Measurements from ENCODE around the gene FETUB.
"Not testable (repeated sequence)": the region's sequence is repeated elsewhere in the genome, so short reads cannot be mapped to it uniquely, and the experiment has no call there.

The FETUB gene

DNA sequence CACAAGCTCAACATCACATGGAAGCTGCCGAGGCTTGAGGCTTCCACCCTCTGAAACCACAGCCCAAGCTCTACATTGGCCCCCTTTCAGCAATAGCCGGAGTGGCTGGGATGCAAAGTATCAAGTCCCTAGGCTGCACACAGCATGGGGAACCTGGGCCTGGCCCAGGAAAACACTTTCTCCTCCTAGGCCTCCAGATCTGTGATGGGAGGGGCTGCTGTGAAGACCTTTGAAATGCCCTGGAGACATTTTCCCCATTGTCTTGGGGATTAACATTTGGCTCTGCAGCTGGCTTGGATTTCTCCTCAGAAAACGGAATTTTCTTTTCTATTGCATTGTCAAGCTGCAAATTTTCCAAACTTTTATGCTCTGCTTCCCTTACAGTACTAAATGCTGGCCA is 43.8 kb downstream of the FETUB start:
- no peak for DNase-seq

DNA sequence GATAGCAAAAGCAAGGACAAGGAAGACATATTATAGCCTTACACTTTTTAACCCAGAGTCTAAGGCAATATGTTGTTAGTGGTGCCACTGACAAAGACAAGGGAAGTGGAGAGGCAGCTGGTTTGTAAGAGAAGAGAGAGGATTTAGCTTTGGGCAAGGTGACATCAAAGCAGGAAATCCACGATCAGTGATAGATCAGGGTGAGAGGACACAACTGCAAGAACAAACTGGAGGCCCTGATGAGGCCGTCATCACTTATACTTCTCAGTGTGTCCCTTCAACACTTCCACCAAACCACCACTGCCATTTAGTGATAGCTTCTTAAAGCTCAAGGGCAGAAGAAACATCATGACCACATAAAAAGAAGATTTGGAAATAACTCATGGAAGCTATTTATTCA is 46.3 kb downstream of the FETUB start:
- not testable (repeated sequence) for DNase-seq

DNA sequence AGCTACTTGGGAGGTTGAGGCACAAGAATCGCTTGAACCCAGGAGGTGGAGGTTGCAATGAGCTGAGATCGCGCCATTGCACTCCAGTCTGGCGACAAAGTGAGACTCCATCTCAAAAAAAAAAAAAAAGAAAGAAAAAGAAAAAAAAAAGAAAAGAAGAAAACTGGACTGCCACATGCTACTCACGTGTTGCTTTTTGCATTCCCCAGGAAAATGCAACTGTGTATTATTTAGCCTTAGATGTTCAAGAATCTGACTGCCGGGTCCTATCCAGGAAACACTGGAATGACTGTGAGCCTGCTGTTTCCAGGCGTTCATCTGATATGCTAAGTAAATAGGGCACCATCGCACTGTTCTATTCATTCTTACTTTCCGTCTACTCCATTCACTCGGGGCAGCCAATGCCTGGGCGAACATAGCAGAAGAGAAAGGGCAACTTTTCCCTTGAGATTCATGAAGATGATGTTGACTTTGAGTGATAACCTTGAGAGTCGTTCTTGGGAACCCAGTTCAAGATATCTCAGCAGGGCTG is 47.0 kb downstream of the FETUB start:
- DNase-seq: no peak

DNA sequence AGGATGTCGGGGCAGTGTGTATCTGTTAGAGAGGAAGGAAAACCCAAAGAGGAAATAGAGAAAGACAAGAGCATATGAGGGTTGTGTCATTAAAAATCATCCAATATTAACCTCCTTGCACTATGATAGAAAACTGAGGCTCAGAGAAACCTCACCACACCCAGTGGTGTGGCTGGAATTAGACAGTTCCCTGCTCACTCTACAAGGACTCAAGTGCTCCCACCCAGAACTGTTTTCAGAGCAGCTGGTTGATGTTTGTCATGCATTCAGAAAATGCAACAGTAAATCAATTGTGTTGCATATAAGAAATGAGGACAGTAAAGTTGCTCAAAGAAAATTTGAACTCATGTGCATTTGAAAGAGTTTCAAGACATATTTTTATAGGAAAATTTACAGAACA is 50.1 kb downstream of the FETUB start:
- not testable (repeated sequence) for DNase-seq

DNA sequence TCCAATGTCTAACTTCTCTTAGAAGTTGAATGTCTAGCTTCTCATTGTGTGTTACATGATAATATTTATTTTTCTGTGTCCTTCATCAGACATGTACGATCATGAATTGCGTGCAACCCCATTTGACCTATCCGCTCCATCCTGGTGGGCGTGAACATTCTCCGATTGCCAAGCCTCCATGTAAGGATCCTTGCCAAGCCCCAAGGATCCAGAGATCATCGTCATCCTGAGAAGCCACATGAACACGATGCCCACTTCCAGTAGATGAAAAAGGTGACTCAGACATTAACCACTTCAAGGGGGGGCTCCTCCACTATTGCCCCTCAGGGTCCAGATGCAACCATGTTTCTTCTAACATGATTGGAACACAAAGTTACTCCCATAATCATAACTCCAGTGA is 51.5 kb downstream of the FETUB start:
- DNase-seq: no peak

DNA sequence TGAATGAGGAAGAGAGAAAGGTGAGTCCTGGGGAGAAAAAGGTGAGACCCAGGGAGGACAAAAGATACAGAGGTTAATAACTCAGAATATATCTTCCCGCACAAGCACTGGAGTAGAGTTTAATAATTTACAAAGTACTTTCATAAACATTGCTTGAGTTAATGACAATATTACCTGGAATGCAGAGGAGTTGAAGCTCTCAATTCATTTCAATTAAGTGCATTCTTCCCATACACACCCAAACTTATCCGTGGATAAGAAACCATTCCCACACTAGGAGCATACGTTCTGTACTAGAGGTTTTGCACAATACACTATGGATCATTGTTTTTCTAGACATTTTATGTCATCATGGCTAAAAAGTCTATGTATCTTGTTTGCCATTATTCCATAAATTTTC is 53.6 kb downstream of the FETUB start:
- no peak for DNase-seq

DNA sequence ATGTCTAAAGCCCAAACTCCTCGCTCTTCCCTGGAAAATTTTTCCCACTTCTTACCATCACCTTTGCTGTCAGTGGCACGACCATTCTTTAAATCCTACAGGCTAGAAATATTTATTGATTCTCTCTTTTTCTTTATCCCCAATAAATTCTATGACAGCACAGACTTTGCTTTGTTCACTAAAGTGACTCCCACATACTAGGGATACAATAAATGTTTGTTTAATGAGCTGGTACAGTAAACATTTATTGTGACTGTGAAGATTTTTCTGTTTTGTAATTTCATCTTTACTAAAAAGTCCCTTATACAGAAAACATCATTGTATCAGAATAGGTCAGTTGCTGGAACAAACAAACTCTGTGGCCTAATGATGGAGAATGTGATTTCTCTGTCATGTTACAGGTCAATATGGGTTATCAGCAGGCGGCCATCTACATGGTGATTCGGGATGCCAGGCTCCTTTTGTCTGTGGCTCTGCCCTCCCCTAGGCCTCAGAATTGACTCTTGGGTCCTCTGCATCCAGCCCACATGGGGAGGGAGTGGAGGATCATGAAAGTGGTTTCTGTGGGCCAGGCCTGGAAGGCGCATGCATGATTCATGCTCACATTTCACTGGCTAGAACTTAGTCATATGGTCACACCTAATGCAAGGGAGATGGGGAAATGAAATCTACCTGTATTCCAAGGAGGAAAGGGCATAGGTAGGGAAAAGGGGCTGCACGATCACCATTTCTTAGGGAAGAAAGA is 54.3 kb downstream of the FETUB start:
- DNase-seq: no peak

DNA sequence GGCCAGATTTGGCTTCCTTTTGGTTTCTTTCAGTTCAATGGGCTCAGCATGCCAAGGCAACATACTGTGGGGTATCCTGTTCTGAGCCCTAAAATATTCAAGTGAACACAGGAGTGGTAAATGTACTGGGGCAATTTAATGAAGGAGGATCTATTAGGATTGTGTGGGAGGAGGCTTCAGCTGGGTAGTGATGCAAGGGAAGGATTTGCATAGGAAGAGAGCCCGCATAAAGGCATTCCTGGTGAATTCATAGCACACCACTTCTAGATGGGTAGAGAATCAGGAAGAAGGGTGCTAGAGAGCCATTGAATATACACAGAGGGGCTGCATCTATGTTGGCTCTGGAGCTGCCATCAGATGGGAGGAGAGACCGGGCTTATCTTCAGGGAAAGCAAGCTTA is 56.3 kb downstream of the FETUB start:
- no peak for DNase-seq

DNA sequence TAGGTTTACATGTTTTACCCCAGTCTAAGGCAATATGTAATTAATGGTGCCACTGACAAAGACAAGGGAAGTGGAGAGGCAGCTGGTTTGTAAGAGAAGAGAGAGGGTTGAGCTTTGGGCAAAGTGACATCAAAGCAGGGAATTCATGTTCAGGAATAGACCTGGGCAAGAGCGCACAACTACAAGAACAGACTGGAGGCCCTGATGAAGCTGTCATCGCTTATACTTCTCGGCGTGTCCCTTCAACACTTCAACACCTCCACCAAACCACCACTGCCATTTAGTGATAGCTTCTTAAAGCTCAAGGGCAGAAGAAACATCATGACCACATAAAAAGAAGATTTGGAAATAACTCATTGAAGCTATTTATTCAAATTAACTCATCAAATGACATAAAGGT is 57.3 kb downstream of the FETUB start:
- no peak for DNase-seq

DNA sequence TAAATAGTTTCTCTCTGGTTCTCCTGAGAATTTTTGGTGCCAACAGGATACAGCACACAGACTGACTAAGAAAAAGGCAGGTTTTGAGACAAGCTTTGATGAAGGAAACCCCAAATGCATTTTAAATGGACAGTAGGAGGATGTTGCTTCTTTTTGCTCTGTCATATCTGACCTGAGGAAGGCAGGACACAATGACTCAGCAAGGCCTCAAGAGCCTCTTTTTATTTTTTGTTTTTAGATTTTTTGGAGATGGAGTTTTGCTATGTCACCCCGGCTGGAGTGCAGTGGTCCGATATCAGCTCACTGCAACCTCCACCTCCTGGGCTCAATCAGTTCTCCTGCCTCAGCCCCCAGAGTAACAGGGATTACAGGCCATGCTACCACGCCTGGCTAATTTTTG is 60.1 kb downstream of the FETUB start:
- no peak for DNase-seq

DNA sequence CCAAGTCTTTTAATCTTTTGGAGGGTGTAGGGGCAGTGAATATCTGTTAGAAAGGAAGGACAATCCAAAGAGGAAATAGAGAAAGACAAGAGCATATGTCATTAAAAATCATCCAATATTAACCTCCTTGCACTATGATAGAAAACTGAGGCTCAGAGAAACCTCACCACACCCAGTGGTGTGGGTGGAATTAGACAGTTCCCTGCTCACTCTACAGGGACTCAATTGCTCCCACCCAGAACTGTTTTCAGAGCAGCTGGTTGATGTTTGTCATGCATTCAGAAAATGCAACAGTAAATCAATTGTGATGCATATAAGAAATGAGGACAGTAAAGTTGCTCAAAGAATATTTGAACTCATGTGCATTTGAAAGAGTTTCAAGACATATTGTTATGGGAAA is 62.3 kb downstream of the FETUB start:
- DNase-seq: not testable (repeated sequence)
